NCI-H1417 (cell line): ENCODE data around the gene NT5DC3.

Experiments
- DNase-seq, 3 experiments: peaks; one replicate each; lab custom pipeline; 2025; lab: John Stamatoyannopoulos, UW

The NT5DC3 gene

DNA sequence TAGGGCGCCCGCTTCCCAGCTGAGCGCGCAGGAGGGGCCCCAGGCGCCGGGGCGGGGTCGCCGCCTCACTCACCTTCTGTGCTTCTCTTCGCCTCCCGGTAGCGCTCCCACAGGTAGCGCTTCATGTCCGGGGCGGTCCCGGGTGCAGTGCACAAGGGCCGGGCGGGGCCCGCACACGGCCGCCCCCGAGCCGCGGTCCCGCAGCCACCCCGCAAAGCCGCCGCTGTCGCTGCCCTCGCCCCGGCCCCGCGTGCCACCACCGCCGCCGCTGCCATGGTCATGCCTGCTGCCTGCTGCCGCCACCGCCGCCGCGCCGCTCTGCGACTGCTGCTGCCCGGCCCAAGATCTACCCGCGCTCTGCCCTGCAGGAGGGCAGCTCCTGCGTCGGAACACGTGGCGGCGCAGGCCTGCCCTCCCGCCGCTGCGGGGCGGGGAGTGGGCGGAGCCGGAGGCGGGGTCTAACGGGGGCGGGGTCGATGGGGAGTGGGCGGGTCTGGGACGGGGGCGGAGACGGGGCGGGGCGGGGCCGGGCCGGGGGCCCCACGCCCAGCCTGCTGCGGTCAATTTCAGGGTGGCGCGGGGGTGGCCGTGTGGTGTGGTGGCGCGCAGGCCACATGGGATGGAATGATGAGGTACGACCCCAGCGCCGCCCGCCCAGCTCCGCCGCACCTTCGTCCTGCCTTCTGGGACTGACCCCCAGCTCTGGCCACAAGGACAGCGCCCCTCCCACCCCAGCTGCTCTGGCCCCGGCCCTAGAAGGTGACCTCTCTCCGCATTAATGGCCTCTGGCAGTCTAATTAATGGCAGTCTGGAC is at the start of gene NT5DC3:
TSS of gene NT5DC3 (minus strand) at position 359 of the 814 bp plus-strand sequence. CDS start at position 281, 78 bp downstream.
- peak; percentile 85 to 90 (median 86) for DNase-seq

DNA sequence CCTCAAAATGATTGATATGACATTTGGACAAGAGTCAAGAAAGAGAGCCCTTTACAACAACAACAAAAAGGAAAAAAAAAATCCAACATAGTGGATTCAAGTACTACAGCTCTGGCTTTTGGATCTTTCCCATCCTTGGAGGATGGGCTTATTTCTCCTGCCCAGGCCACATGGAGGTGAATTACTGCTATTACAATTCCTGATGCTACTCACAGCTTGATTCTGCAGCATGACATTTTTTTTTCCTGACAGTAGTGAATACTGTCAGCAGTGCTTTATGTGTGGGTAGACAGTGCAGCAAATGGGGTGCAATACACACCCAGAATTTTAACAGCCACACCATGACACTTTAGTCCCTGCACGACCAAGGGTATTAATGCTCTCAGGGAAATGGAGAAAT is 46.7 kb upstream of the NT5DC3 start:
- DNase-seq, result no peak

DNA sequence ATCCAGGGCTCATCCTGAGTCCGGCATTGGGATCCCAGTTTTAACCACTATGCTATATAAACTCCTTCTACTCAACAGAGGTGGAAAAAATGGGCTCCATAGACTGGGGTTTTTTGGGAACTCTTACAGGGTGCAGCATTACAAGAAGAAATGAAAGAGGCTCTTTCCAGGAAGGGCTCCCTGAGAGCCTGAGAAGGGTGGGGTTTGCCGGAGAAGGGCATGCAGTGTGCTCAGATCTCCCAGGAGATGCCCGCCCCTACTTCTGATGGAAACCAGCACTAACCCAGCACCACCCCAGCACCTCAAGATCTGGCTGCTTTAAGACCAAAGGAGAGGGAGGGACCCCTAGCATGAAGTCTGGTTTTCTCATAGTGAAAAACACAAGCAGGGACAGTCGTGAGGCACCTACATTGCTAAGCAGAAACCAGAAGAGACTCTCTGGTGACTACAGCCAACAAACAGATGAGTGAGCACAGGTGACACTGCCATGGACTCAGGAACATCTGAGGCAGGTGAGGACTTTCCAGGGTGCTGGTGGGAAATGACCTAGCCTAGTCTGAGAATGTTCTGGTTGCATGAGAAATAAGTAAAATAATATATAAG is 45.3 kb upstream of the NT5DC3 start:
- DNase-seq, result no peak

DNA sequence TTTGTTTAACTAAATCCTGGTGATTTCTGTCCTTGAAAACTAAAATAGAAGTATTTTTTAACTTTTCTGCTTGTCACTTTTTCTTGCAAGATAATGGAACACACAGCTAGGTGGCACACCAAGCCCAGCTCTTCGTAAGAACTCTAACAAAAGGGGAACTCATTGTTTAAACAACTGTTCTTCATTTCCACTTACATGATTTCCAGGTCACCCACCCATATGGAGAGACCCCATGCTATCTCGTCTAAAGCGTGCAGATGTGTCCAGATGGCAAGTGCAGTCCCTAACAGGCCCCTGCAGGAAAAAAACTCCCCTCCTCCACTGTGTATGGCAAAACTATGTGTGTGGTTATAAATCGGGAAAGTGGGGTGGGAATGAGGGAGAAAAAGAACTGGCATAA is 43.3 kb upstream of the NT5DC3 start:
- DNase-seq, result peak in 2 of 3 experiments; percentile 12 to 65

DNA sequence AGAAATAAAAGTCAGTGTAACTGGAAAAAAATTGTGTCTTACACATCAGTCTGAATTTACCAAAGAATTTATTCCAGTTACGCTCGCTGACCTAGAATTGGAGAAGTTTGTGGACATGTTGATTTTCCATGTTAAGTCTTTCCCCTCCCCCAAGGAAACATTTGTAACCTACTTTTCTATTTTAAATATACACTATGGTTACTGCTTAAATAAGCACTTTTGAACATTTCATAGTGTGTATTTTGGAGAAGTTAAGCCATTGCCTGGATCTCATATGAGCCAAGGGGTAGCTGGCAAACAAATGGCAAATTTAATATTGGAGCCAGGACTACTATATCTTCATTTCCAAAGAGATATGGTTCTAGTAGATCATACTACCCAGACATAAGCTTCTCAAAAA is 42.9 kb upstream of the NT5DC3 start:
- DNase-seq, result no peak

DNA sequence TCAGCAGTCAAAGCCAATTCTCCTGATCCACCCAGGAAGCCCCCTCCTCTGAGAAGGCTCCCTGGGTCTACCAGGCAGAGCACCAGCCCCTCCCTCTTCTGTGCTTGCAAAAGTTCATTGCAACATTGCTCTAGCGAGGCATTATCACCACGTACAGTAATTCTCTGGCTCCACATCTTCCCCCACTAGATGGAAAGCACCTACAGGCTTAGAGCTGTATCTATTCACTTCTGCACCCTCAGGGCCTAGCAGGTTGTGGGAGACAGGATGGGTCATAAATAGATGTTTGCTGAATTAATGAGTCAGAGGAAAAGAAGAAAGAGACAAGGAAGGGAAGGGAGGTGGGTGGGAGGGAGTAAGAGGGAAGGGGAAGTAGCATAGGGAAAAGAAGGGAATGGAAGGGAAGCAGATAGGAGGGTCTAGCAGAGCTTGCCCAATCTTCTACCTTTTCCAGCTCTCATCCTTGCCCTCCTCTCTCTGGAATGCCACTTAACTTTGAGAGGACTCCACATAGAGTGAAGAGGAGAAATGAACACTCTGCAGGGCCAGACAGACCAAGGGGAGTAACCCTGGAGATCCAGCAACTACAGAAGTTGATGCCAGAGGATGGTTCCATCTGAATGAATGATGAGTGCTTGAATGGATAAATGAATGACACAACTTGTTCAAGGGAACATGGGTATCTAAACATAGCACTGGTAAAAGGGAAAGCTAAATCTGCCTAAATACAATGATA is 42.0 kb upstream of the NT5DC3 start:
- DNase-seq, result no peak

DNA sequence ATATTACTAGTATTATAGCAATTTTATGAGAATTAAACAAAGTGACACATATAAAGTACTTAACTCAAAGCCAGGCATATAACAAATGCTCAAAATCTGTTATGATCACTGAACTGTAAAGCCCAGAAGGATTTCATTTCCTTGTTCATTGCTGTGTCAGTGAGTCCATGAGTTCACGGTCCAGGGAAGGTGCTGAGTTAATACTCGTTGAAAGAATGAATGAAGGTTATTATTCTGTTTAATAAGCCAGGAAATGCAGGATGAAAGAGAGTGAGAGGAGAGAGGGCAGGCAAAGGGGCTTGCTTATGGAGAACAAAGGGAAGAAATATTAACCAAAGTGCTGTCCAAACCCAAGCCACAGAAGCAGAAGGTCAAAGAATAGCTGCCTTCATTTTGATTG is 40.2 kb upstream of the NT5DC3 start:
- peak in 2 of 3 experiments; percentile 28 to 67 for DNase-seq

DNA sequence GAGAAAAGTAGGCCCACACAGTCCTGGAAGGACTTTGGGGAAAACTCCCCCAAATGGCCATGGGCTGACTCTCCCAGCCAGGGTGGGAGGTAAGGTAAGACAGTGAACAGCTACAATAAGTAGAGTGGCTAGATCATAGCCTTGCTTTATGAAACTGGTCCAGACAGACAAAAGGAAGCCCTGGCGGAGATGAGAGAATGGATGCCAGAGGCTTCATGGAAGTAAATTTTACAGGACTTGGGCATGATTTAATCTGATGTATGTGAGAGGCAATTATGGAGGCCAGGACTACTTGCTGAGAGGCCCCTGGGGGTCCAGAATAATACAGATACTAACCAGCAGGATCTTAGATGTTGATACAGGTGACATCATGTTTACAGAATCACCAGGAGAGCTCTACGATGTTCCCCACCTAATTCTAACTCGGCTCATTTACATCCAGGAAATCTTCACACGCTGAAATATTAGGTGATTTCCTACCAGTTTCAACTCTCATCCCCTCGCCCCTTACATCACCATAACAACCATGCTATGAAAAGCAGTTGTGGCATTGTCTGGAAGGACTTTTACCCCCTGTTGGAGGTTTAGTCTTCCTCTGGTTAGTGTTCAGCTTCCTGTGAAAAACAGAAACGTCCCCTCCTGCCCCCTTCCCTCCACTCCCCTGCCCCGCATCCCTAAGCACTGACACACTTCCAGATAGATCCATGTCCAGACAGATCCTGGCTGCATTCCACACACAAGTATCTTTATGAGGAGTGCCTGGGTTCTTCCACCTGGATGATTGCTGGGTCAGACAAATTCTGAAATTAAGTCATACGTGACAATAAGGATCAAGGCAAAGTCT is 39.5 kb upstream of the NT5DC3 start:
- DNase-seq, result peak; percentile 50 to 96 (median 87)

DNA sequence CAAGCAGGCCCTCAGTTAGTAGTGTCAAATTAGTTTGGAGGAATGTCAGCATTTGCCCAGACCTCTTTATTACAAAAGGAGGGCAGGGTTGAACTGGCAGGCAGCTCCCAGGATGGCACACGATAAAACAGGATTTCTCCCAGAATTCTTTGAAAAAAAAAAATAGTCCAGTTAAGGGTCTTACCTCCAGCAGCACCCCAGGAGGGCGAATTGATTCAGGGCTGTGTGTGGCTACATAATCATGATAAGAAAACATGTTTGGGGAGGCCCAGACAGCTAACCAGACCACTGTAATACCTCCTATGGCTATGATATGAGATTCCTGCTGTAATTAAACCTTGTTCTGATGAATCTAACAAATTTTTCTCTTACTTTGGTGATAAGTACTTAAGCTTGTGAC is 38.8 kb upstream of the NT5DC3 start:
- DNase-seq, result no peak

DNA sequence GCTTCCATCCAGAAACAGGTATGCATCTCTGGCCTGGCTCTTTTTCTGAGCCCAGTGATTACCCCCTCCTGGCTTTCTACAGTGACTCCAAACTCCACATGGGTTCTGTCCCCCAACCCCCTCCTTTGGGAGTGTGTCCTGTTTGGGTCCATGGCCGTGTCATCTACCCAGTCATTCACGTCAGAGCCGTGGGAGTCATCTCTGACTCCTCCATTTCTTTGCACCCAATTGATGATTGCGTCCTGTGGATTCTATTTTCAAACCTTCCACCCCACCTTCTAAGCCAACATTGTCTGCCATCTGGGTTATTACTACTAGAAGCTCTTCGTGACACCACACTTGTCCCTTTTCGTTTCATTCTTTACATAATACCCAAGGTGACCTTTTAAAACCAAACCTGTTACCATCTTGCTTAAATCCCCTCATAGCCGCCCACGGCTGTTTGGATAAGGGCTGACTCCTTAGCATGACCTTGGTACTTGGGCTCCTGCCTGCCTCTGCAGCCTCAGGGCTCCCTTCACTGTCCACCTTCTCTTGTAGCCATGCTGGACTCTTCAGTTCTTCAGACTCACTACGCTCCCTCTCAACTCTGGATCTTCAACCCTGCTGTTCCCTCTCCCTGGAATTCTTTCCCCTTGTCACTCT is 38.1 kb upstream of the NT5DC3 start:
- DNase-seq, result no peak

DNA sequence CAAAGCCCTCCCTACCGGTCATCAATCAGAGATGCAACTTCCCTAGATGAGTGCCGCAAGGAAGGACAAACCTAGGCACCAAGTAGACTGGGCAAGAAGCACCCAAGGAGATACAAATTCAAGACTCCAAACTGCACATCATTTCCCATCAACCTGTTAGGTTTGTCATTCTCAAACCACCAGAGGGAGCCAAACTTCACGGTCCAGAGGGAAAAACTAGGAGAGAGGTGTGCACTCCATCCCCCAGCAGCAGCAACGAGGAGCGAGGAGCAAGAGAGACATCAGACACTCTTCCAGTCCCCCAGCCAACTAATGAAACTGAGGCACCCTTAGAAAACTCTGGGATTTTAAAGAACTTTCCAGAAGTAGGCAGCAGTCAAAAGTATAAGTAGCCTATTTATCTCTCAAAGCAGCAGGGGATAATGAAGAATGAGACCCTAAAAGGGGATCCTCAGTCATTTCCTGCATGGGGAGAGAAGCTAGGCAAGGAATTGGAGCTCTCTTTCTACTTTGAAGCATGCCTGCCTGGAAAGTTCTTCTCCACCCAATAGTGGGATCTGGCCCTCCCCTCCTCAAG is 37.0 kb upstream of the NT5DC3 start:
- DNase-seq, result peak; percentile 78 to 93 (median 83)

DNA sequence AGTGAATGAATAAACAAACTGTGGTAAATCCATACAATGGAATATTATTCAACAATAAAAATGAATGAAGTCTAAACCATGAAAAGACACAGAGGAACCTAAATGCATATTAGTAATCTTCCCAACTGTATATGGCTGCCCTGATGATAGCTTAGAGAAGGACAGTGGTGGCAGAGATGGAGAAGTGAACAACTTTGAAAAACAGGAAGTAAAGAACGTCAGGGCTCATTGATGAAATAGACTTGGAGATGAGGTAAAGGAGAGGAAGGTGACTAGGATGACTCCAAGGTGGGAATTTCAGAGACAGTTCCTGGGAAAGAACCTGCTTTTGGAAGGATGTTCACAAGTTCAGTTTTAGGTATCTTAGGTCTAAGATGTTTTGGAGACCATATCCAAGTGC is 36.3 kb upstream of the NT5DC3 start:
- no peak for DNase-seq

DNA sequence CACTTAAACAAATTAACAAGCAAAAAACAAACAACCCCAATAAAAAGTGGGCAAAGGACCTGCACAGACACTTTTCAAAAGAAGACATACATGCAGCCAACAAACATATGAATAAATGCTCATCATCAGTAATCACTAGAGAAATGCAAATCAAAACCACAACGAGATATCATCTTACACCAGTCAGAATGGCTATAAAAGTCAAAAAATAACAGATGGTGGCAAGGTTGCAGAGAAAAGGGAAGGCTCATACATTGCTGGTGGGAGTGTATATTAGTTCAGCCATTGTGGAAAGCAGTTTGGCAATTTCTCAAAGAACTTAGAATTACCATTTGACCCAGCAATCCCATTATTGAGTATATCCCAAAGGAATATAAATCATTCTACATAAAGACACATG is 34.6 kb upstream of the NT5DC3 start:
- no peak for DNase-seq

DNA sequence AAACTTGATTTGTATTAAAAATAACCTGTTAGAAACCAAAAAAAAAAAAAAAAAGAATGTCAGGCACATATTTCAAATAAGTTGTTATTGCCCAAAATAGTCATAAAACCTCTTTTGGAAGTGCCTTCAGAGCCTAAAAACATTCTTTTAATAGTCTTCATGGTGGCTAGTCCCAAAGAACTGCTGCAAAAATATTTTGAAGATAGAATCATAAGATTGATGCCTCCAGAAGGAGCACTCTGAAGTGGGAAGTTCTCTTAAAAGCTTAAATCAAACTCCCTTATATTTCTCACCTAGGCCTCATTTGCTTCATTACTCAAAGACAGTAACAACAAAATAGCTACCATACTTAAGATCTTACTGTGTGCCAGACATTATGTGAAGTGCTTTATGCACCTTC is 27.2 kb upstream of the NT5DC3 start:
- no peak for DNase-seq

DNA sequence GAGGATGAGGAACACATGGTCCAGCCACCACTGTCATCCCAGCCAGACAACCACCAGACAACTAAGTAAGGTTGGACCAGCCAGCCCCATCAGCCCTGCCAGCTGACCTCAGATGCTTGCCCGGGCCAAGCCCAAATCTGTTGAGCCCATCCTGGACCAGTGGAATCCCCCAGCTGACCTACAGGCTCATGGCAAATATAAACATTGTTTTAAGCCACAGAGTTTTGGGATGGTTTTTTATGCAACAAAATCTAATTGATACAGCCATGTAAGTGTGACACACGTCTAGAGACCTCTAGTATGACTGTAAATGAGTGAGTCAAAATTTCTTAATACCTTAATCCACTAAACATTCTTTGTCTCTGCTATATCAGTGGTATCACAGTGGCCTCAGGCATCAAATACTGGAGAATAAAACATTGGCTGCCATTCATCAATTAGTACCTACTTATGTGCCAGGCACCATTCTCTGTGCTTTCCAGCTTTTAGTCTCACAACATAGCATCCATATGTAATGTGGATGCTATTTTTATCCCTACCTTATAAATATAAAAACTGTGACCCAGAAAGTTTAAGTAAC is 24.2 kb upstream of the NT5DC3 start:
- no peak for DNase-seq

DNA sequence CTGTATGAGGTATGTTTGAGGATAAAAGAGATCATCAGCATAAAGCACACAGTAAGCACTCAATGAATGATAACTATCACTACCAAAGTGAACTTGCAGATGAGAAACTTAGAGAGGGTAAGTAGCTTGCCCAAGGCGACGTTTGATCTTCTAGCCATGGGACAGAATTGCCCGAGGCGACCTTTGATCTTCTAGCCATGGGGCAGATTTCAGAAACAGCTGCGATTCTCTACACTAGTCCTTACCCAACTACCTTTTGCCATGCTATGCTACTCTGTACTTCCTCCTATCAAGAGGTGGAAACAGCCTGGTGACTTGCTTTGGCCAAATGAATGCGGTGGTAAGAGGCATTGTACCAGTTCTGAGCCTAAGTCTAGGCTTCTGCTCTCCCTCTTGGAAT is 23.7 kb upstream of the NT5DC3 start:
- DNase-seq, result no peak

DNA sequence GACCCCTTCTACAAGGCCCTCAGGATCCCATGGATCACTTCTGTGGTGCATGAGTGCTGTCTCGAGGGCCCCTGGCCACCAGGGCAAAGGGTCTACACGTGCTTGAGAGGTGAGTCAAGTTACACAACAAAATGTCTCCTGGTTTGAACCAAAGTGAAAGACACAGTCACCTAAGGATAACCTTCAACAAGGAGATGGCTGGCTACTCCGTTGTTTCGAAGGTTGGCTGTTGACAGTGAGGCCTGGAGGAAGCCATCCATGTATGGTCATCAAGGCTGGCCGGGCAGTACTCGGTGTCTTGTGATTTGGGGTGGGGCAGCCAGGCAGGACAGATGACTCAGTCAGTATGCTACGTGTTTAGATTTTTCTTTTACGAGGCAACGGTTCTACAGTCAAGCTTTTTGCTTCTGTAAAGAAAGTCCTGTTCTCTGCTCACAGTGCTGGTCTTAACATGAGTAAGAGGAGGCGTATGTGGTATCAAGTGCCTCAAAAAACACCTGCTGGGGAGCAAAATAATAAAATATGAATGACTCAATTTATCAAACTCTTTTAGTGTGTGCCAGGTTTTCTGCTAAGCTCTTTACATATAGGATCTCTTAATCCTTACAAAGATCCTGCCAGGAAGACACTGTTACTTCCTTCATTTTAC is 18.0 kb upstream of the NT5DC3 start:
- no peak for DNase-seq

DNA sequence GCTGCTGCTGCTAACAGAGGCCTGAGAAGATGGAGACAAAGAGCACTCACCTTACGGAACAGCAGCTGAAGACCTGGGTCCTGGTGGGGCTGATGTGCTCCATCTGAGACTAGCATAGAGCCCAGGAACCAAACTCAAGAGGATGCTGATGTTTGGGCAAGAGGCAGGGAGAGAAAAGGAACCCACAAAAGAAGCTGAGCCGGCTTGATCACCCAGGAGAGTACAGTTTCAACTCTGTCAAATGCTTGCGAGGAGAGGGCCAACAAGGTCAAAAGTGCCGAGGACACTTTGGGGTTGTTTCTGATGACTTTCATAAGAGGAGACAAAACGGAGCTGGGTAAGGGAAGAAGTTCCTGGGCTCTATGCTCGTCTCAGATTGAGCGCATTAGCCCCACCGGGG is 17.3 kb upstream of the NT5DC3 start:
- DNase-seq, result no peak

DNA sequence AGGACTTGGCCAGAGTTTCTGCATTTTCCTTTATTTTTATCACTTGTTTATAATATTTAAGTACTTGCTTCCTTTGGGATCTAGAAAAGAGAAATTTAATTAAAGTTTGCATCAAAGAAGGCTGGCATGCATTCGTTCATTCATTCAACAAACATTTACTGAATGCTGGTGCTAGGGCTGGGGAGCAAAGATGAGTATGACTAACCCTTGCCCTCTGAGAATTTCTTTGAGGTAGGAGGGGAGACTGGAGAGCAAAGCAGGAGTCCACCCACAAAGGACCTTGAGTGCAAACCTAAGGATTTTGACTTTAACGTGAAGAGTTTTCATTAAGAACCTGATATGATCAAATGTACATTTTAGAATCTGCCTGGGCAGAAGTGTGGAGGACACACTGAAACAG is 16.1 kb upstream of the NT5DC3 start:
- no peak for DNase-seq
